HCT116 (cell line): Measurements from ENCODE around the gene TRERF1. TPM values are rescaled to one million over a fixed set of nuclear protein-coding genes. Genes with fewer than 3 reads are reported as not detected.

Source experiments
- ATAC-seq: fragments of 200-7000 bp; cut with Tn5 transposase; 2 replicates; pipeline ENCODE4 v1.9.1; 2020; ENCODE audit warnings: mild to moderate bottlenecking, moderate library complexity
- BruUV-seq: library from RNA; stranded (reverse); fragments of 400-500 nt; replicated peaks from 2 replicates; lab custom pipeline; 2021; lab: Mats Ljungman, UMichigan
- CTCF ChIA-PET: fragments of 300-600 bp; sonication (Branson Sonifier 250); formaldehyde crosslinking; loops from one replicate; lab custom pipeline; 2021; ENCODE audit warnings: antibody characterized with exemption; lab: Charles Lee
- POLR2A ChIA-PET: fragments of 300-600, 350-600 bp; sonication (Branson Sonifier 250); formaldehyde crosslinking; loops from one replicate; lab custom pipeline; 2021; ENCODE audit warnings: antibody characterized with exemption; lab: Charles Lee
- RAD21 ChIA-PET, 2 experiments: fragments of 300-600 bp; sonication (Branson Sonifier 250); formaldehyde crosslinking; loops; one replicate each; lab custom pipeline; 2023; ENCODE audit warnings: low total read pairs in 2 of 2; ENCODE audit not compliant: uncharacterized antibody in 2 of 2, unreplicated experiment in 2 of 2, low non-redundant PET in 1 of 2; lab: Charles Lee
- DNase-seq: peaks from one replicate; pipeline ENCODE4 v3.0.0-alpha.2; 2010; ENCODE audit warnings: low read depth, low spot score
- H2AFZ ChIP-seq: fragments of 200-600 bp; shearing (Covaris generic), sonication (generic); 2 replicates; pipeline ENCODE4 v1.6.1; 2017; ENCODE audit warnings: low read depth, mixed run types, mixed read lengths, antibody characterized with exemption, low read length; ENCODE audit not compliant: poor library complexity, severe bottlenecking
- H3K27ac ChIP-seq: 2 replicates; pipeline ENCODE4 v1.5.1; 2012; ENCODE audit warnings: low read depth, low read length
- H3K27me3 ChIP-seq: fragments of 200-600 bp; sonication (generic); 2 replicates; pipeline ENCODE4 v1.6.1; 2016; ENCODE audit warnings: mixed run types, low read length, mixed read lengths; ENCODE audit not compliant: insufficient read depth
- H3K36me3 ChIP-seq, 2 experiments: fragments of 200-500 bp in 1 of 2; fragments of 200-600 bp in 1 of 2; sonication (Bioruptor generic) in 1 of 2; sonication (generic) in 1 of 2; 2 replicates each; pipeline versions ENCODE4 v1.5.1 to v1.6.1; 2014 to 2016; ENCODE audit warnings: low read length in 2 of 2, inconsistent platforms in 1 of 2, mixed read lengths in 1 of 2, mixed run types in 1 of 2; ENCODE audit not compliant: insufficient read depth in 2 of 2, control insufficient read depth in 1 of 2
- H3K4me1 ChIP-seq, 2 experiments: fragments of 200-600 bp in 1 of 2; sonication (generic) in 1 of 2; 2 replicates each; pipeline versions ENCODE4 v1.5.1 to v1.6.1; 2012 to 2017; ENCODE audit warnings: low read length in 2 of 2, inconsistent platforms in 1 of 2, mild to moderate bottlenecking in 1 of 2, mixed read lengths in 1 of 2, mixed run types in 1 of 2, moderate library complexity in 1 of 2; ENCODE audit not compliant: insufficient read depth in 2 of 2, control insufficient read depth in 1 of 2
- H3K4me2 ChIP-seq: fragments of 200-600 bp; sonication (generic); 2 replicates; pipeline ENCODE4 v1.6.1; 2017; ENCODE audit warnings: mixed run types, low read length, mixed read lengths
- H3K4me3 ChIP-seq, 2 experiments: fragments of 200-600 bp in 1 of 2; sonication (generic) in 1 of 2; replicated peaks in 1 of 2; 2 replicates each; pipeline ENCODE4 v1.5.1; 2011 to 2016; ENCODE audit warnings: low read length in 2 of 2, control low read depth in 1 of 2, low read depth in 1 of 2, mild to moderate bottlenecking in 1 of 2, mixed read lengths in 1 of 2, mixed run types in 1 of 2
- H3K79me2 ChIP-seq: fragments of 200-600 bp; sonication (generic); 2 replicates; pipeline ENCODE4 v1.6.1; 2017; ENCODE audit warnings: mild to moderate bottlenecking, mixed run types, low read length, moderate library complexity, mixed read lengths; ENCODE audit not compliant: insufficient read depth
- H3K9ac ChIP-seq: fragments of 200-600 bp; sonication (generic); 2 replicates; pipeline ENCODE4 v1.6.1; 2016; ENCODE audit warnings: low read length, mixed read lengths
- H3K9me2 ChIP-seq: fragments of 200-600 bp; sonication (generic), shearing (Covaris generic); 2 replicates; pipeline ENCODE4 v1.6.1; 2017; ENCODE audit warnings: mixed run types, mild to moderate bottlenecking, moderate library complexity; ENCODE audit not compliant: insufficient read depth
- H3K9me3 ChIP-seq, 2 experiments: fragments of 200-500 bp in 1 of 2; fragments of 200-600 bp in 1 of 2; sonication (Bioruptor generic) in 1 of 2; sonication (generic) in 1 of 2; 2 replicates each; pipeline ENCODE4 v1.6.1; 2014 to 2017; ENCODE audit warnings: low read length in 2 of 2, mixed read lengths in 2 of 2, inconsistent platforms in 1 of 2, low read depth in 1 of 2, mild to moderate bottlenecking in 1 of 2, mixed run types in 1 of 2, moderate library complexity in 1 of 2; ENCODE audit not compliant: control insufficient read depth in 1 of 2, insufficient read depth in 1 of 2
- H4K20me1 ChIP-seq: fragments of 200-600 bp; sonication (generic), shearing (Covaris generic); 2 replicates; pipeline ENCODE4 v1.6.1; 2017; ENCODE audit warnings: mixed run types, mild to moderate bottlenecking, moderate library complexity; ENCODE audit not compliant: insufficient read depth
- CEBPB ChIP-seq: IDR thresholded peaks from 2 replicates; pipeline ENCODE4 v1.6.1; 2012; ENCODE audit warnings: low read depth
- ELF1 ChIP-seq: IDR thresholded peaks from 2 replicates; pipeline ENCODE4 v1.6.1; 2012; ENCODE audit warnings: low read depth, borderline replicate concordance
- EZH2 ChIP-seq: fragments of 200-600 bp; sonication (generic); IDR thresholded peaks from 2 replicates; pipeline ENCODE4 v1.6.1; 2017; ENCODE audit warnings: antibody characterized with exemption, mixed run types
- POLR2AphosphoS5 ChIP-seq: IDR thresholded peaks from 2 replicates; pipeline ENCODE4 v1.6.1; 2011; ENCODE audit warnings: mild to moderate bottlenecking, low read depth, low read length, moderate library complexity
- RAD21 ChIP-seq: IDR thresholded peaks from 2 replicates; pipeline ENCODE4 v1.6.1; 2012; ENCODE audit warnings: low read depth, mild to moderate bottlenecking
- TCF7L2 ChIP-seq: IDR thresholded peaks from 2 replicates; pipeline ENCODE4 v1.7.0; 2011; ENCODE audit warnings: borderline replicate concordance, inconsistent platforms; ENCODE audit not compliant: insufficient read depth, insufficient read length; ENCODE audit errors: extremely low read depth
- ZBTB33 ChIP-seq: IDR thresholded peaks from 2 replicates; pipeline ENCODE4 v1.6.1; 2011; ENCODE audit warnings: mild to moderate bottlenecking, low read length, moderate library complexity; ENCODE audit not compliant: insufficient replicate concordance; ENCODE audit errors: extremely low read depth
- intact Hi-C: fragments of 100-400 bp; cut with micrococcal nuclease; formaldehyde crosslinking; loops from 2 replicates; pipeline ENCODE4 v1.10.0; 2022
- total RNA-seq: library from RNA; stranded (reverse); gene quantifications from one replicate; pipeline ENCODE4 v1.2.1, GENCODE V29; 2021; ENCODE audit not compliant: unreplicated experiment
- TF ChIP-seq, protein P1 (sequence below): IDR thresholded peaks from 2 replicates; pipeline ENCODE4 v1.6.1; 2012
- TF ChIP-seq, protein P2 (sequence below), 3 experiments: fragments of 200-600 bp in 1 of 3; sonication (generic) in 1 of 3; IDR thresholded peaks in 2 of 3; conservative IDR thresholded peaks in 1 of 3; 2 replicates each; pipeline ENCODE4 v1.5.1; 2012 to 2017; ENCODE audit warnings: low read depth in 2 of 3, low read length in 2 of 3, antibody characterized with exemption in 1 of 3, borderline replicate concordance in 1 of 3, control low read depth in 1 of 3, mild to moderate bottlenecking in 1 of 3, mixed read lengths in 1 of 3, mixed run types in 1 of 3, moderate library complexity in 1 of 3; ENCODE audit not compliant: insufficient read depth in 1 of 3

Gene TRERF1
- total RNA-seq, 1 experiment from 2014 or later: 12.4 TPM

DNA sequence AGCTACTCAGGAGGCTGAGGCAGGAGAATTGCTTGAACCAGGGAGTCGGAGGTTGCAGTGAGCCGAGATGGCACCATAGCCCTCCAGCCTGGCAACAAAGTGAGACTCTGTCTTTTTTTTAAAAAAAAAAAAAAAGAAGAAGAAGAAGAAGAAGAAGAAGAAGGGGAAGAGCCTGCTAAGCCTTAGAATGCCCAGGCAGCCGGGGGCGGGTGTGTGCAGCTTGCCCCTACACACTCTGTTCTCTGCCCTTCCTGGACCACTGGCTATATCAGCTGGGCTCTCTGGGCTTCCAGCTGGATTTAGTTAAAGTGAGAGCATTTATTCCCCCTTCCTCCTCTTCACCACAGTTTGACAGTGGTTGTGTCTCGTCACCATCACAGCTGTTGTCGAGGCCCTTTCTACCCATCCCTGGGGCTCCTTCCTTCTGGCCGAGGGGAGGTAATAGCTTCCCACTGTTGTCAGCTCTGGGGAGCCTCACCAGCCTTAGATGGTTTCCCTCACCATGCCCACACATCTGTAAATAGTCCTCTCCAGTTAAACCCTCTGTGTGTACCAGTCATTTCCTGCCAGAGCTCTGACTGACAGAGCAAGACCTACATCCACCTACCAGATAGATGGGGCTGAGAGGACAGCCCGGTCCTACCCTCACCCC is 77.6 kb downstream of the TRERF1 start:
- H3K27me3 ChIP-seq: no peaks in the 10 kb centered on the region
- intact Hi-C loops: no loop called here
- no peaks in the 10 kb centered on the region for H3K9me3 ChIP-seq
- ATAC-seq (no peak), DNase-seq (no peak)
- no peak overlapping the region for H3K4me2 ChIP-seq
- no peak overlapping the region for H3K9ac ChIP-seq
- TF ChIP-seq ZBTB33 (no peak), CEBPB (no peak), ELF1 (no peak), EZH2 (no peak), RAD21 (no peak), POLR2AphosphoS5 (no peak), TCF7L2 (no peak)
- TF ChIP-seq, protein P1, sequence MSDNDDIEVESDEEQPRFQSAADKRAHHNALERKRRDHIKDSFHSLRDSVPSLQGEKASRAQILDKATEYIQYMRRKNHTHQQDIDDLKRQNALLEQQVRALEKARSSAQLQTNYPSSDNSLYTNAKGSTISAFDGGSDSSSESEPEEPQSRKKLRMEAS: no peak
- TF ChIP-seq, protein P2, sequence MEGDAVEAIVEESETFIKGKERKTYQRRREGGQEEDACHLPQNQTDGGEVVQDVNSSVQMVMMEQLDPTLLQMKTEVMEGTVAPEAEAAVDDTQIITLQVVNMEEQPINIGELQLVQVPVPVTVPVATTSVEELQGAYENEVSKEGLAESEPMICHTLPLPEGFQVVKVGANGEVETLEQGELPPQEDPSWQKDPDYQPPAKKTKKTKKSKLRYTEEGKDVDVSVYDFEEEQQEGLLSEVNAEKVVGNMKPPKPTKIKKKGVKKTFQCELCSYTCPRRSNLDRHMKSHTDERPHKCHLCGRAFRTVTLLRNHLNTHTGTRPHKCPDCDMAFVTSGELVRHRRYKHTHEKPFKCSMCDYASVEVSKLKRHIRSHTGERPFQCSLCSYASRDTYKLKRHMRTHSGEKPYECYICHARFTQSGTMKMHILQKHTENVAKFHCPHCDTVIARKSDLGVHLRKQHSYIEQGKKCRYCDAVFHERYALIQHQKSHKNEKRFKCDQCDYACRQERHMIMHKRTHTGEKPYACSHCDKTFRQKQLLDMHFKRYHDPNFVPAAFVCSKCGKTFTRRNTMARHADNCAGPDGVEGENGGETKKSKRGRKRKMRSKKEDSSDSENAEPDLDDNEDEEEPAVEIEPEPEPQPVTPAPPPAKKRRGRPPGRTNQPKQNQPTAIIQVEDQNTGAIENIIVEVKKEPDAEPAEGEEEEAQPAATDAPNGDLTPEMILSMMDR (IDR thresholded peaks at IDR 0.05 in 2 of 3, conservative IDR thresholded peaks at IDR 0.05 in 1 of 3; ENCODE audit: borderline replicate concordance in 1 of 3, insufficient read depth in 1 of 3, low read depth in 2 of 3, low read length in 2 of 3): no peak
- H4K20me1 ChIP-seq: no peaks in the 10 kb centered on the region
- H3K4me3 ChIP-seq: no peak overlapping the region
- no peak overlapping the region for H3K27ac ChIP-seq
- RAD21 ChIA-PET: no interaction called here
- POLR2A ChIA-PET: no interaction called here
- H3K9me2 ChIP-seq: no peaks in the 10 kb centered on the region
- CTCF ChIA-PET: no interaction called here
- no peaks in the 10 kb centered on the region for H3K36me3 ChIP-seq
- H2AFZ ChIP-seq: no peak overlapping the region
- H3K79me2 ChIP-seq: no peaks in the 10 kb centered on the region
- BruUV-seq: no TSS peak
- H3K4me1 ChIP-seq: peaks cover 6 to 9% of the 10 kb centered on the region in 2 experiments; a peak in 3 of 4 replicates
